VCaP (cell line): ENCODE measurements around the gene SND1.

Source experiments
- H3K27ac ChIP-seq: fragments of 450-650 bp; 2 replicates; pipeline ENCODE4 v1.5.1; 2017
- TF ChIP-seq, protein P1 (sequence below): fragments of 450-650 bp; conservative IDR thresholded peaks from 2 replicates; pipeline ENCODE4 v1.5.1; 2017; ENCODE audit warnings: mild to moderate bottlenecking, moderate library complexity

The SND1 gene

DNA sequence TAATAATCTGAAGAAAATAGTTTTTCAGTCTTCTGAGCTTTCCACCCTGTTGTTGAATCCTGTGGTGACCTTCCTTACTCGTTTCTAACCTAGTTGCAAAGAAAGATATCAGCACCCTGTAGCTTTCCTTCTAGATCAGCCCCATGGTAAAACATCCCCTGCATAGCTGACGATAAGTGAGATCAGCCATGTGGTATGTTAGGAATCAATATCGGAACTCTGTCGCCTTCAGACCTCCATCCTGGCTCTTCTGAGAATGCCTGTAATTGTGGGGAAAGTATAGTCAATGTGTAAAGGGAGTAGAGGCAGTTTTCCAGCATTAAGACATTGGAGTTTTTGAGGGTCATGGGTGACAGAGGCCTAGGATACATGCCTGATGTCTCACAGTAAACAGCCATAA, 227.4 kb downstream of the SND1 start:
- TF ChIP-seq, protein P1, sequence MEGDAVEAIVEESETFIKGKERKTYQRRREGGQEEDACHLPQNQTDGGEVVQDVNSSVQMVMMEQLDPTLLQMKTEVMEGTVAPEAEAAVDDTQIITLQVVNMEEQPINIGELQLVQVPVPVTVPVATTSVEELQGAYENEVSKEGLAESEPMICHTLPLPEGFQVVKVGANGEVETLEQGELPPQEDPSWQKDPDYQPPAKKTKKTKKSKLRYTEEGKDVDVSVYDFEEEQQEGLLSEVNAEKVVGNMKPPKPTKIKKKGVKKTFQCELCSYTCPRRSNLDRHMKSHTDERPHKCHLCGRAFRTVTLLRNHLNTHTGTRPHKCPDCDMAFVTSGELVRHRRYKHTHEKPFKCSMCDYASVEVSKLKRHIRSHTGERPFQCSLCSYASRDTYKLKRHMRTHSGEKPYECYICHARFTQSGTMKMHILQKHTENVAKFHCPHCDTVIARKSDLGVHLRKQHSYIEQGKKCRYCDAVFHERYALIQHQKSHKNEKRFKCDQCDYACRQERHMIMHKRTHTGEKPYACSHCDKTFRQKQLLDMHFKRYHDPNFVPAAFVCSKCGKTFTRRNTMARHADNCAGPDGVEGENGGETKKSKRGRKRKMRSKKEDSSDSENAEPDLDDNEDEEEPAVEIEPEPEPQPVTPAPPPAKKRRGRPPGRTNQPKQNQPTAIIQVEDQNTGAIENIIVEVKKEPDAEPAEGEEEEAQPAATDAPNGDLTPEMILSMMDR, result no peak
- H3K27ac ChIP-seq, result peak overlapping the region; percentile 7; the same call in 1 of the 2 replicates

DNA sequence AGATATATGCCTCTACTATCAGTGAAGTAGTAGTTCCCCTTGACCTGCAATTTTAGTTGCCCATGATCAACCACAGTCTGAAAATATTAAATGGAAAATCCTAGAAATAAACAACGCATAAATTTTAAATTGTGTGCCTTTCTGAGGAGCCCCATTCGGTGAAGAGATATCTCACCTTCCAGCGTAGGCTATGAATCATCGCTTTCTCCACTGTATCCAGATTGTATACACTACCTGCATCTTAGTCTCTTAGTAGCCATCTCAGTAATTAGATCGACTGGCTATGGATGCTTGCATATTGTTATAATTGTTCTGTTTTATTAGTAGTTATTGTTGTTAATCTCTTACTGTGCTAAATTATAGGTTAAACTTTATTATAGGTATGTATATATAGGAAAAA, 227.9 kb downstream of the SND1 start:
- peak overlapping the region; percentile 7 for H3K27ac ChIP-seq
- TF ChIP-seq, protein P1, result no peak

DNA sequence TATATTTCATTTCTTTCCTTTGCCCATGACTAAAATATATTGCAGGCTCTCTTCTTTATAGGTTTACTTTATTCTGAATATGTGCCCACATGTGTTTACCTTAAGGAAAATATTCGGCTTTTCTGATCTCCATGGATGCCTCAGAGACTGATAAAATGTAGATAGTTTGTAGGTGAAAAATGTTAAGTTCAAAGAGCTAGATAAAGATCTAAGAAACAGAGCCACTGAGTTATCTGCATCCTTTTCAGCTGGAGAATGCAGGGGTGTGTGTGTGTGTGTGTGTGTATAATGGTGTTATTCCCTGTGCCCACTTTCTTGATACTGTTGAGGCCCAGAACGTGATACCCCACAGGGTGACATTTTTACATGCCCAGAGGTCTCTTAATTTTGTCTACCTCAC, 228.5 kb downstream of the SND1 start:
- TF ChIP-seq, protein P1, result no peak
- no peak overlapping the region; the same call in 1 of the 2 replicates for H3K27ac ChIP-seq

DNA sequence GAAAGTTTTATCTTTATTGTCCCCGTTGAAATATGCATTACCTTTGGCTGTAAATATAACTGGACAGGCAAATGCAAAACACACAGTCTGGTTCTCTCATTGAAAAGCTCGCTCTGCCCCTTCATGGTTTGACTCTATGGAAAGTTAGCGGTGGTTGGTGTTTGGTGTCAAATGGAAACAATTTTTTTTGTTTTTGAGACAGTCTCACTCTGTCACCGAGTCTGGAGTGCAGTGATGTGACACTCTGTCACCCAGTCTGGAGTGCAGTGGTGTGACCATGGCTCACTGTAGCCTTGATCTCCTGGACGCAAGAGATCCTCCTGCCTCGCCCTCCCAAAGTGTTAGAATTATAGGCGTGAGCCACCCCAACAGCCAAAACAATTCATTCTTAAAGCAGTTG, 229.6 kb downstream of the SND1 start:
- TF ChIP-seq, protein P1, result no peak
- no peak overlapping the region for H3K27ac ChIP-seq

DNA sequence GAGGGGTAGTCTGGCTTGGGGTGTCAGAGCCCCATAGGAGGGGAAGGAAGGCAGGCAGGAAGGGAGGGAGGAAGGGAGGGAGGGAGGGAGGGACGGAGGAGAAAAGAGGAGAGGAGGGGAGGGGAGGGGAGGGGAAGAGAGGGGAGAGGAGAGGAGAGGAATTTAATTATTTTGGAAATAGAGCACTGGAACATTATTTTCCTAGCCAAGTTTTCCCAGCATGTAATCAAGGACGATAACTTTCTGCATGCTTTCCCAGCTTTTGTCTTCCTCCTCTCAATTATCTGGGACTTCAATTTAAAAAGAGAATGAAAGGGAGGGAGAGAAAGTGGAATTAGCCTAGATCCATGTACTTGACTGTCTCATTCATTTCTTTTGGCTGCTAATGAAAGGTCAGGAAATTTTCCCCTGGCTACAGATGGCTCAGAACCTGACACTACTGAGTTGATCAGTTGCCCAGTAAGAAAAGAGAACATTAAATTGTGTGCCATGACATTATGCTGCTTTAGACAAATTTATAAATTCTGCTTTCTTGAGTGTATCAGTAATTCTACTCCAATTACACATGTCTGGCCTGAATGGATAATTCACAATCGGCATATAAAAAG, 230.4 kb downstream of the SND1 start:
- TF ChIP-seq, protein P1, result no peak
- H3K27ac ChIP-seq, result no peak overlapping the region

DNA sequence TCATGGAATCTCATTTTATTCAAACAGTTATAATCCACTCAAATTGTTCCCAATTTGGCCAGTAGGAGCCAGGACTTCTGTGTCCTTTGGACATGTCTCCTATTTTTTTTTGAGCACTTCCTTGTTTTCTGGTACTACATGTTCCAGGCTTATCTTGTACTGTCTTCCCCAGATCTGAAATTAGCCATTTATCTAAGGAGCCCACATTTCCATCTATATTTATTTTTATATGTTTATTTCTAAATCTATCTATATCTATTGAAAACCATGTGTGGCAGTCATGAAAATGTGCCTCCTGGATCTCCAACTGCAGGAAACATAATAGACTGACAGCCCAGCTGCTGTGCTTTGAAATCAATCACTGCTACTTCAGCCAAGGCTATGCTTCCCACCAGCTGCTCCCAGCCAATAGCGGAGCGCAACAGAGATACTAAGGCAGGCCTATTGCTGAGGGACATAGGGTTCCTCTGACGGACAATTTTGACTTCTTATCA, 232.1 kb downstream of the SND1 start:
- no peak overlapping the region for H3K27ac ChIP-seq
- TF ChIP-seq, protein P1, result no peak

DNA sequence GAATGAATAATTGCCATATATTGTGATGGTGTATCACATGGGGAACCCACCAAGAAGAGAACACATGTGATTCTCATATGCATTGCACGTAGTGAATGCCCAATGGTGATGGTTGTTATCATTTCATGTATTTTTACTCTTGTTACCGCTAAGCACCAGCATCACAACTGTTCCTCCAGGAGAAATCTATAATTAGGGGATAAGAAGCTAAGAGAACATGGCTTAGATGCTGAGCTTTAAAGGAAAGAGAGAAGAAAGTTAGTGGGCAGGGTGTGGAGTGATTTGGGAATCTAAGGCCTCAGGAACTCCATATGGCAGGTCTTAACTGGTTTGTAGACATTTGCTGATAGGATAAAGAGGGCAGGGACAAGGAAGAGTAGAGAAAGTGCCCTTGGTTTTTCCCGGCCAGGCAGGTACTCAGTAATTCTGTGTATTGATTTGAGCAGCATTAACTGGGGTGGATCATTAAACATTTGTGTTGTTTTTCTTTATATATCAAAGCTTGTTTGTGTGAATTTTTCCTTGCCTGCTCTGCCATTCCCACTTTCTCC, 233.3 kb downstream of the SND1 start:
- no peak overlapping the region for H3K27ac ChIP-seq
- TF ChIP-seq, protein P1, result no peak
